SK-N-SH (cell line): ENCODE data around the gene MAPT.

ENCODE experiments used
- CTCF ChIP-seq: fragments of 200-600 bp; sonication (generic); IDR thresholded peaks from 2 replicates; pipeline ENCODE4 v1.6.1; 2017; ENCODE audit warnings: antibody characterized with exemption, mild to moderate bottlenecking, moderate library complexity
- GATA2 ChIP-seq: sonication (generic); formaldehyde crosslinking; IDR thresholded peaks from 2 replicates; pipeline ENCODE4 v1.5.0; 2020; ENCODE audit warnings: mild to moderate bottlenecking, missing genetic modification reagents
- POLR2AphosphoS5 ChIP-seq: IDR thresholded peaks from 2 replicates; pipeline ENCODE4 v1.6.1; 2012; ENCODE audit warnings: low read depth, low read length
- REST ChIP-seq: IDR thresholded peaks from 2 replicates; pipeline ENCODE4 v1.6.1; 2012; ENCODE audit warnings: mild to moderate bottlenecking, low read depth, low read length, moderate library complexity
- YY1 ChIP-seq: IDR thresholded peaks from 2 replicates; pipeline ENCODE4 v1.4.0; 2012; ENCODE audit warnings: low read depth, mild to moderate bottlenecking

- TF ChIP-seq CTCF = no peak
- no peak; the same call in 1 of the 2 replicates for TF ChIP-seq POLR2AphosphoS5
- no peak for TF ChIP-seq YY1
- no peak for TF ChIP-seq REST
- TF ChIP-seq GATA2 (CRISPR knock-in tag) = no peak
These were observed 131.3 kb downstream of the MAPT start for GRCh38 chr17:46025510-46026165.
